GM06990 (cell line): ENCODE results near the gene HAUS2.
"Not testable (repeated sequence)": the region's sequence is repeated elsewhere in the genome, so short reads cannot be mapped to it uniquely, and the experiment has no call there.

Source experiments
- DNase-seq: peaks from one replicate; pipeline ENCODE4 v3.0.0-alpha.2; 2011; ENCODE audit not compliant: insufficient read length; ENCODE audit errors: extremely low read depth
- H3K27me3 ChIP-seq: replicated peaks from 2 replicates; pipeline ENCODE4 v1.6.0; 2011; ENCODE audit warnings: low read length; ENCODE audit not compliant: control insufficient read depth, insufficient read depth
- H3K36me3 ChIP-seq: 2 replicates; pipeline ENCODE4 v1.5.1; 2011; ENCODE audit warnings: low read length; ENCODE audit not compliant: control insufficient read depth, insufficient read depth
- H3K4me3 ChIP-seq: replicated peaks from 2 replicates; pipeline ENCODE4 v1.5.1; 2011; ENCODE audit warnings: low read depth, mild to moderate bottlenecking, control low read depth, low read length
- TF ChIP-seq, protein P1 (sequence below): IDR thresholded peaks from 2 replicates; pipeline ENCODE4 v1.5.1; 2011; ENCODE audit warnings: low read length, control low read depth, mild to moderate bottlenecking, inconsistent platforms; ENCODE audit not compliant: insufficient read depth, poor library complexity, severe bottlenecking

The HAUS2 gene

DNA sequence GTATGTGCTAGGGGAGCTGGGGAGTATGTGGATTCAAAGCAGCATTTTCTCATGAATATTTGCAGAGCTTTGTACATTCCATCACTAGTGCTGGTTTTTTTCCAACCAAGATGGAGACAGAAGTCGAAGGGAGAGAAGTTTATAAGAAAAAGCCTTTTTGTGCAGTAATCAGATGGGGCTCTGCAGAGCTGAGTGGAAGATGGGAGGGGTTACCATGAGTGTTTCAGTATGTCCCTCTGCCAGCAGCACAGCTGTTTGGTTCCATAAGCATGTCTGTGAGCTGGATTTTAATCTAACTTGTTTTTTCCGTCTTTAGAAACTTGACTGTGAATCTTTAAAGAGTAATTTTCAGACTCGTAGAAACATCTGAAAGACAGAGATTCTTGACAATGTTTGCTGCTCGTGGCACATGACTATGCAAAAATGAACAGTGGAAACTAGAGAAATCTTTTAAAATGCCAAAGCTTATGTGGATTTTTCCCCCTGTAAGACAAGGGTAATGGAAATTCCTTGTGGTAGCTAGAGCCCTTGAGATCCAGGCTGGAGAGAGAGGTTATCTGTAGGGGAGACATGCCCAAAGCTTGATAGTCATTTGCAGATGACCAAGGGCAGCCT is 47.1 kb downstream of the HAUS2 start:
- TF ChIP-seq, protein P1, sequence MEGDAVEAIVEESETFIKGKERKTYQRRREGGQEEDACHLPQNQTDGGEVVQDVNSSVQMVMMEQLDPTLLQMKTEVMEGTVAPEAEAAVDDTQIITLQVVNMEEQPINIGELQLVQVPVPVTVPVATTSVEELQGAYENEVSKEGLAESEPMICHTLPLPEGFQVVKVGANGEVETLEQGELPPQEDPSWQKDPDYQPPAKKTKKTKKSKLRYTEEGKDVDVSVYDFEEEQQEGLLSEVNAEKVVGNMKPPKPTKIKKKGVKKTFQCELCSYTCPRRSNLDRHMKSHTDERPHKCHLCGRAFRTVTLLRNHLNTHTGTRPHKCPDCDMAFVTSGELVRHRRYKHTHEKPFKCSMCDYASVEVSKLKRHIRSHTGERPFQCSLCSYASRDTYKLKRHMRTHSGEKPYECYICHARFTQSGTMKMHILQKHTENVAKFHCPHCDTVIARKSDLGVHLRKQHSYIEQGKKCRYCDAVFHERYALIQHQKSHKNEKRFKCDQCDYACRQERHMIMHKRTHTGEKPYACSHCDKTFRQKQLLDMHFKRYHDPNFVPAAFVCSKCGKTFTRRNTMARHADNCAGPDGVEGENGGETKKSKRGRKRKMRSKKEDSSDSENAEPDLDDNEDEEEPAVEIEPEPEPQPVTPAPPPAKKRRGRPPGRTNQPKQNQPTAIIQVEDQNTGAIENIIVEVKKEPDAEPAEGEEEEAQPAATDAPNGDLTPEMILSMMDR, result no peak
- Histone ChIP-seq H3K4me3 (no peak overlapping the region), H3K36me3 (no peaks in the 10 kb centered on the region; the same call in 1 of the 2 replicates), H3K27me3 (no peaks in the 10 kb centered on the region)
- no peak for DNase-seq

DNA sequence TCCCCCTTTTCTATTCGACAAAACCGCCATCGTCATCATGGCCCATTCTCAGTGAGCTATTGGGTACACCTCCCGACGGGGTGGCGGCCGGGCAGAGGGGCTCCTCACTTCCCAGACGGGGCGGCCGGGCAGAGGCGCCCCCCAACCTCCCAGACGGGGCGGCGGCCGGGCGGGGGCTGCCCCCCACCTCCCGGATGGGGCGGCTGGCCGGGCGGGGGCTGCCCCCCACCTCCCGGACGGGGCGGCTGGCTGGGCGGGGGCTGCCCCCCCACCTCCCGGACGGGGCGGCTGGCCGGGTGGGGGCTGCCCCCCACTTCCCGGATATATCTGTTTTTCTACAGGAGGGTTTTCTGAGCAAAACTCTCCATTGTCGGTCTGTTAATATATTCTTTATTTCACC is 52.7 kb downstream of the HAUS2 start:
- not testable (repeated sequence) for H3K4me3 ChIP-seq, DNase-seq, H3K36me3 ChIP-seq, H3K27me3 ChIP-seq

DNA sequence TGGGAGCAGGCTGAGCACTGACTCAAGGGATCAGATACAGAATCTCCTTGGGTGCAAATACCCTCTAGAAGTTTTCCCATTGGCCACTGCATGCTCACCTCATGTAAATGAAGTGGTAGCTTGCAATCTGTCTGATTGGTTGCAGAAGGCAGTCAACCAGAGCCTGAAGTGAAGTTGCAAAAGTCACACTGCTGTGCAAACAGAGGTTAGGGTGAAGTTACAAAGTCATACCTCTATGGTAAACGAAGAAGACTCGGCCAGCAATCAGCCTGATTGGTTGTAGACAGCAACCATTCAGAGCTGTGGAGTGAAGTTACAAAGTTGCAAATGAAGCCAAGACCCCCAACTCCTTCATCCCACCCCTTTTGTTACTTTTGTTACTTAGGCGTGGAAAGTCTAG is 53.9 kb downstream of the HAUS2 start:
- TF ChIP-seq, protein P1, result no peak
- no peak for DNase-seq
- no peak overlapping the region for H3K4me3 ChIP-seq
- no peaks in the 10 kb centered on the region; the same call in 1 of the 2 replicates for H3K36me3 ChIP-seq
- no peaks in the 10 kb centered on the region for H3K27me3 ChIP-seq

DNA sequence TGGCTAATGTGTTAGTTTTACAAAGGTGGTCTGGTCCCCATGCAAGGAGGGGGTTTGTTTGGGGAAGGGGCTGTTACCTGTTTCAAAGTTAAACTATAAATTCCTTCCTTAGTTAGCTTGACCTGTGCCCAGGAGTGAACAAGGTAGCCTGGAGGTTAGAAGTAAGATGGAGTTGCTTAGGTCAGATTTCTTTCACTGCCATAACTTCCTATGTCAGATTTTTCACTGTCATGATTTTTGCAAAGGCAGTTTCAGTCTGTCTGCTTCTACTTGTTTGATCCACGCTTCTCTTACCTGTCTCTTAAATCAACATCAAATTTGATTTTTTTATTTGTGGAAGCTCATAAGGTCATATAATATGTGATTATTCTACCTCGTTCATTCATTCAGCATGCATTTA is 55.3 kb downstream of the HAUS2 start:
- H3K36me3 ChIP-seq, result no peaks in the 10 kb centered on the region; the same call in 1 of the 2 replicates
- H3K27me3 ChIP-seq, result no peaks in the 10 kb centered on the region
- TF ChIP-seq, protein P1, result no peak
- DNase-seq, result no peak
- no peak overlapping the region for H3K4me3 ChIP-seq

DNA sequence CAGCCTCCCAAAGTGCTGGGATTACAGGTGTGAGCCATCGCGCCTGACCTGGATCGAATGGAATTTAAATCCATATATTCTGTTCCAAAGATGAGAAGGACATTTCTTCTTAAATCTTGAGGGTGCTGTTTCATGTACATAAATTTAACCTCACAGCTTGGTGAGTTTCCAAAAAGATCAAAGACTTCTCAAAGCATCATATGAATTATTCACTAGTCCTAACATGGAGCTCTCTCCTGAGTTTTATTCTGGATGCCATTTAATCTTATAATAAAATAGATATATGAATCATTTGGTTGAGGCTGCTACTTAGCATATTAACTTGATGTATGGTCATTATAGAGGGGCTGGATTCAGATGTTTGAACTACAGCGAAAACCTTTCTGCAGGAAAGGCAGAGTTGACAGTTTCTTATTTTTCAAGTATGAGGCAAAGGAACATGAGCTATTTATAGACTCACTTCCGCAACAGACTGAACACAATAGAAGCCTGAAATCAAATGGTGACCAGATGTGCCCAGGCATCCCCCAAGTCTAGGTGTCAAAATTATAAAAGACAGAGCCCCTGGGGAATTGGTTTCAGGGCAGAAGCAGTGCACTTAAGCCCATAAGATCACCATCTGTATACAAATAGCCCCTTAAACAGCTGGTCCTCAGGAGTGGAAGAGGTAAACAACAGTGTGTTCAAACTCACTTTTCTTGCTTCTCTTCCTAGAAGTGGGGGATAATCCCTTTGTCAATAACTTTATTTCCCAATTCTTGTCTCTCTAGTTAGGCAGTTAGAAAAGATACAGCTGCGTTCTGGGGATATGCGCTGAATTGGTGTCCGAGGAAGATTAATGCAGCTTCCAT is 56.5 kb downstream of the HAUS2 start:
- TF ChIP-seq, protein P1, result no peak
- Histone ChIP-seq H3K27me3 (no peaks in the 10 kb centered on the region), H3K36me3 (no peaks in the 10 kb centered on the region; the same call in 1 of the 2 replicates), H3K4me3 (no peak overlapping the region)
- peak; percentile 80 for DNase-seq

DNA sequence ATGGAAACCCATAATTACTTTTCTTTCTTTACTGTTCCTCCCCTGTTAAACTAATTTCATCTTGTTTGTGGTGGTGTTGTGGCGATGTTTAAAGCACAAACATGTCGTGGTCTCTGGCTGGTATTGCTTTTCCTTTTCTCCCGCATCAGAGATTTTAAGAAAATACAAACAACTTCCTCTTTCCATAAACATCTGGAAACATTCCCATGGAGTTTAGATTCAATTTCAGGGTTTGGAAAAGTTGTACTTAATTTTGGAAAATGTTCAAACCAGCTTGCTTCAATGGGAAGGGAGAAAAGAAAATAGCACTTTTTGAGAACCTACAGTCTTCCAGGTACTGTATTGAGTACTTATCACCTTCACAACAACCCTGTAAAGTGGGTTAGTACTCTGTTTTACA is 57.2 kb downstream of the HAUS2 start:
- H3K27me3 ChIP-seq, result no peaks in the 10 kb centered on the region
- H3K36me3 ChIP-seq, result no peaks in the 10 kb centered on the region
- no peak for DNase-seq
- TF ChIP-seq, protein P1, result no peak
- no peak overlapping the region for H3K4me3 ChIP-seq
